ENCODE data around the gene TMEM51. TPM values are rescaled to one million over a fixed set of nuclear protein-coding genes. Genes with fewer than 3 reads are reported as not detected.

TMEM51 gene
- total and polyA plus RNA-seq, 2 experiments from 2014 or later, result 23.8 to 32.7 TPM

DNA sequence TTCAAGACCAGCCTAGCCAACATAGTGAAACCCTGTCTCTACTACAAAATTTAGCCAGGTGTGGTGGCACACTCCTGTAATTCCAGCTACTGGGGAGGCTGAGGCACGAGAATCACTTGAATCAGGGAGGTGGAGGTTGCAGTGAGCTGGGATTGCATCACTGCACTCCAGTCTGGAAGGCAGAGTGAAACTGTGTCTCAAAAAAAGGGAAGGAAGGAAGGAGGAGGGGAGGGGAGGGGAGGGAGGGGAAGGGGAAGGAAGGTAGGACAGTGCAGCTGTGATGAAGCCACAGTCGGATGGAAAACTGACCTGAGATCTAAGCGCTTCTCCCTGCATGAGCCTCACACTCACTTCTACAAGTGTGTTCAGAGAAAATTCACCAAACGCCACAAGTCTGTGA, 71.4 kb downstream of the TMEM51 start:
- no peaks in the 10 kb centered on the region for H3K27me3 ChIP-seq
- TF ChIP-seq, protein P1, sequence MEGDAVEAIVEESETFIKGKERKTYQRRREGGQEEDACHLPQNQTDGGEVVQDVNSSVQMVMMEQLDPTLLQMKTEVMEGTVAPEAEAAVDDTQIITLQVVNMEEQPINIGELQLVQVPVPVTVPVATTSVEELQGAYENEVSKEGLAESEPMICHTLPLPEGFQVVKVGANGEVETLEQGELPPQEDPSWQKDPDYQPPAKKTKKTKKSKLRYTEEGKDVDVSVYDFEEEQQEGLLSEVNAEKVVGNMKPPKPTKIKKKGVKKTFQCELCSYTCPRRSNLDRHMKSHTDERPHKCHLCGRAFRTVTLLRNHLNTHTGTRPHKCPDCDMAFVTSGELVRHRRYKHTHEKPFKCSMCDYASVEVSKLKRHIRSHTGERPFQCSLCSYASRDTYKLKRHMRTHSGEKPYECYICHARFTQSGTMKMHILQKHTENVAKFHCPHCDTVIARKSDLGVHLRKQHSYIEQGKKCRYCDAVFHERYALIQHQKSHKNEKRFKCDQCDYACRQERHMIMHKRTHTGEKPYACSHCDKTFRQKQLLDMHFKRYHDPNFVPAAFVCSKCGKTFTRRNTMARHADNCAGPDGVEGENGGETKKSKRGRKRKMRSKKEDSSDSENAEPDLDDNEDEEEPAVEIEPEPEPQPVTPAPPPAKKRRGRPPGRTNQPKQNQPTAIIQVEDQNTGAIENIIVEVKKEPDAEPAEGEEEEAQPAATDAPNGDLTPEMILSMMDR (IDR thresholded peaks at IDR 0.05; ENCODE audit: low read depth, low read length), result no peak
- H3K36me3 ChIP-seq, result peaks cover 2% of the 10 kb centered on the region
- H3K4me1 ChIP-seq (ENCODE audit: low read depth), result peaks cover 31% of the 10 kb centered on the region
- H3K27ac ChIP-seq, result peak overlapping the region; percentile 49
- H3K4me3 ChIP-seq, result no peak overlapping the region
- no peak for DNase-seq (ENCODE audit: low read depth in 1 of 2, low spot score in 1 of 2)
- no peaks in the 10 kb centered on the region for H3K9me3 ChIP-seq (ENCODE audit: low read depth)

DNA sequence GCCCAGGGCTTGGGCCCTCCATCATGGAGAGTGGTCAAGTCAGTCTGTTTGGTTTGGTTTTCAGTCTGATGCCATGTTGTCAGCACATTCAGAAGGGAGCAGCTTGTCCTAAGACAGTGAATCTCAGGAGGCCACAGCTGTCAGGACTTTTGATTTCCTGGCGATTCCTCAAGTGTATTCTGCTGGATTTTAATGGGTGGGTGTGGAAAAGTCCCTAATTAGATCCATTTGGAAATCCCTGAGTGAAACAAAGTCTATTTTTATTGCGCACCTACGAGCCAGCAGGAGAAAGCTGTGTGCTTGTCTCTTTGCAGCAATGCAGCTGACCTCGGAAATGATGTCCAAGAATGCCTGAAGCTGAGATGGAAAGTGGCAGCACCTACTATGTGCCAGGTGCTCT, 71.9 kb downstream of the TMEM51 start:
- Histone ChIP-seq H3K4me3 (no peak overlapping the region), H3K27me3 (no peaks in the 10 kb centered on the region), H3K9me3 (ENCODE audit: low read depth) (no peaks in the 10 kb centered on the region), H3K27ac (peak overlapping the region; percentile 49), H3K4me1 (ENCODE audit: low read depth) (peaks cover 31% of the 10 kb centered on the region), H3K36me3 (no peaks in the 10 kb centered on the region)
- TF ChIP-seq, protein P1 (IDR thresholded peaks at IDR 0.05; ENCODE audit: low read depth, low read length), result no peak
- DNase-seq (ENCODE audit: low read depth in 1 of 2, low spot score in 1 of 2), result no peak

DNA sequence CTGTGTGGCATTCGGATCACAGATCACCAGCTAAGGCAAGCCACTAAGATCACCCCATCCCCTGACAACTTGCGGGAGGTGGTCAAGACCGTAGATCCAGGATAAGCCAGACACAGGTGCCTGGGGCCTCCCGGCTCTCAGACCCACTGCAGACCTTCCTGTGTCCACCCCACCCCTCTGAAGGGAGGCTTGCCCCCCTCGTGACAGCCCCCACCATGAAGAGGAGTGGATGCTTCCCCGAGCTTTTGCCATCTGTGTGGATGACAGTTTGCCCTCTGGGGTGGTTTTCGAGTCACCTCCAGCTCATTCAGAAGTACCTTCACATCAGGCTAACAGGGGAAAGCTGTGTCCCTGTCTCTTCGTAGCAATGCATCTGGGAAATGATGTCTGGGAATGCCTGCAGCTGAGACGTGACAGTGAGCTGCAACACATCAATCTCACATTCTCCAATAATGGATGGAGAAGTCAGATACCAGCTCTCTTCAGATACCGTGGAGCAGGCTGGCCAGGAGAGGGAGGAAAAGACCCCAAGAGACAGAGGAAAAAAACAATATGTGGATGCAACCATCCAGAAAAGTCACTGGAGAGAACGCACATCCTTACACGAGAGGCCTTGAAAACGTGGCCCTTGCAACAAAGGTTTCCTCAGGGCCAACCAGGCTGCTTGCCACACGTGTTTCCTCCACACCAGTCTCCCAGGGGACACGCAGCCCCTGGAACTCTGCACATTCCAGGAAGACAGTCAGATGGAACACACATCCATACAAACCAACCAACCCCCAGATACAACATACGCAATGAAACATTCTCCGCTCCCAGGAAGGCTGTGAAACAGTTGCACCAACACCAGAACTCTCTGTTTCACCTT, 73.1 kb downstream of the TMEM51 start:
- peak in 1 of 2 donors; percentile 64 for DNase-seq (ENCODE audit: low read depth in 1 of 2, low spot score in 1 of 2)
- Histone ChIP-seq H3K9me3 (ENCODE audit: low read depth) (no peaks in the 10 kb centered on the region), H3K4me3 (no peak overlapping the region), H3K4me1 (ENCODE audit: low read depth) (peaks cover 22% of the 10 kb centered on the region), H3K27me3 (no peaks in the 10 kb centered on the region), H3K36me3 (no peaks in the 10 kb centered on the region), H3K27ac (peak overlapping the region; percentile 84)
- TF ChIP-seq, protein P1 (IDR thresholded peaks at IDR 0.05; ENCODE audit: low read depth, low read length), result no peak

DNA sequence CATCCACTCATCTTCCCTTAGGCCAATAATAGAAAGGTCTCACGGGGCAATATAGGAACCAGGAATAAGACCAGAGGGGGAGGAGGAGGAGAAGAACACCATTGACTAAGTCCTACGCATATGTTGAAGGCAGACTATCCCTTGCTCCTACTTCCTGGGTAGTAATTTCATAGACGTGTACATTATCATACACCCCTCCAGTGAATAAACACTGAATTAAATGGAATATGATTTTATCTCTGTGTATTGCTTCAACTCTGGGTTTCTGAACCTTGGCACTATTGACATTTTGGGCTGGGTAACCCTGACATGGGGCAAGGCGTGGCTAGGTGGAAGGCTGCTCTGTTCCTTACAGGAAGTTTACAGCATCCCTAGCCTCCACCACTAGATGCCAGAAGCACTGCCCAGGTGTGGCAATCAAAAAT, 76.2 kb downstream of the TMEM51 start:
- peaks cover 22% of the 10 kb centered on the region for H3K4me1 ChIP-seq (ENCODE audit: low read depth)
- TF ChIP-seq, protein P1 (IDR thresholded peaks at IDR 0.05; ENCODE audit: low read depth, low read length), result no peak
- DNase-seq (ENCODE audit: low read depth in 1 of 2, low spot score in 1 of 2), result no peak
- no peak overlapping the region for H3K27ac ChIP-seq
- no peaks in the 10 kb centered on the region for H3K36me3 ChIP-seq
- no peaks in the 10 kb centered on the region for H3K27me3 ChIP-seq
- no peaks in the 10 kb centered on the region for H3K9me3 ChIP-seq (ENCODE audit: low read depth)
- no peak overlapping the region for H3K4me3 ChIP-seq

DNA sequence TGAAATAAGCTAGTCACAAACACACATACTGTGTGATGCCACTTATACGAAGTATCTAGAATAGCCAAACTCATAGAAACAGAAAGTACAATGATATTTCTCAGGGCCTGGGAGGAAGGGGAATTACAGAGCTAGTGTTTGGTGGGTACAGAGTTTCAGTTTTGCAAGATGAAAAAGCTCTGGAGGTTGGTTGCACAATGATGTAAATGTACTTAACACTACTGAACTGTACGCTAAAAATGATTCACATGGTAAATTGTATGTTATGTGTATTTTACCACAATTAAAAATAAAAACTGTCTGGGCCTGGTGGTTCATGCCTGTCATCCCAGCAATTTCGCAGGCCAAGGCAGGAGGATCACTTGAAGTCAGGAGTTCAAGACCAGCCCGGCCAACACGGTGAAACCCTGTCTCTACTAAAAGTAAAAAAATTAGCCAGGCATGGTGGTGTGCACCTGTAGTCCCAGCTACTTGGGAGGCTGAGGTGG, 78.2 kb downstream of the TMEM51 start:
- TF ChIP-seq, protein P1 (IDR thresholded peaks at IDR 0.05; ENCODE audit: low read depth, low read length), result no peak
- Histone ChIP-seq H3K4me1 (ENCODE audit: low read depth) (peaks cover 11% of the 10 kb centered on the region), H3K4me3 (no peak overlapping the region), H3K36me3 (no peaks in the 10 kb centered on the region), H3K27me3 (no peaks in the 10 kb centered on the region), H3K27ac (no peak overlapping the region), H3K9me3 (ENCODE audit: low read depth) (no peaks in the 10 kb centered on the region)
- no peak for DNase-seq (ENCODE audit: low read depth in 1 of 2, low spot score in 1 of 2)

All from cardiac muscle cell (in vitro differentiated cells and primary cell).